NCI-H146 treated with DMSO at 0.1 percent for 48 hours (cell line): ENCODE results near the gene CAVIN4.
A peak's percentile ranks its signal among the peaks of the same experiment; 100 is the strongest.

ENCODE experiments used
- DNase-seq: peaks from one replicate; lab custom pipeline; 2025; ENCODE audit not compliant: unreplicated experiment; lab: John Stamatoyannopoulos, UW

CAVIN4 gene, protein sequence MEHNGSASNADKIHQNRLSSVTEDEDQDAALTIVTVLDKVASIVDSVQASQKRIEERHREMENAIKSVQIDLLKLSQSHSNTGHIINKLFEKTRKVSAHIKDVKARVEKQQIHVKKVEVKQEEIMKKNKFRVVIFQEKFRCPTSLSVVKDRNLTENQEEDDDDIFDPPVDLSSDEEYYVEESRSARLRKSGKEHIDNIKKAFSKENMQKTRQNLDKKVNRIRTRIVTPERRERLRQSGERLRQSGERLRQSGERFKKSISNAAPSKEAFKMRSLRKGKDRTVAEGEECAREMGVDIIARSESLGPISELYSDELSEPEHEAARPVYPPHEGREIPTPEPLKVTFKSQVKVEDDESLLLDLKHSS

DNA sequence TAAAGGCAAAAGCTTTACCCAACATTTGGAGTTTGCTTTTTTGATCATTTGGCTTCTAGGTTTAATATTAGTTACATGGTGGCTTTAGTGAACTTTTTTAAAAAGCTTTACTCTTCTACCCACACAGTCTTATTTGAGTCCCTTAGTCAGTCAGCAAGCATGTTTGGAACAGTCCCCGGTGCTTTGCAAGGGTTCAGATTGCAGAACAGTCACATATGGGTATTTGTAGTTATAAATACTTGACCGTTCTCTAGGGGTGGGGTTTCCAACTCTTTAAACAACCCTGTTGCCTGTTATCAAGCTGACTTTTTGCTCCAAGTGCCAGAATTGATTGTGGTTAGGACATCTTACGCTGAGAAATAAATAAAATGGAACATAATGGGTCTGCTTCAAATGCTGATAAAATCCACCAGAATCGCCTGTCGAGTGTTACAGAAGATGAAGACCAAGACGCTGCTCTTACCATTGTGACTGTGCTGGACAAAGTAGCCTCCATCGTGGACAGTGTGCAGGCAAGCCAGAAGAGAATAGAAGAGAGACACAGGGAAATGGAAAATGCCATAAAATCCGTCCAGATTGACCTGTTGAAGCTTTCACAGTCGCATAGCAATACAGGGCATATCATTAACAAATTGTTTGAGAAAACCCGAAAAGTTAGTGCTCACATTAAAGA, at the start of gene CAVIN4:
TSS of gene CAVIN4 (plus strand) at position 304 of the 673 bp plus-strand sequence. CDS start at position 369, 65 bp downstream.
- DNase-seq: no peak

DNA sequence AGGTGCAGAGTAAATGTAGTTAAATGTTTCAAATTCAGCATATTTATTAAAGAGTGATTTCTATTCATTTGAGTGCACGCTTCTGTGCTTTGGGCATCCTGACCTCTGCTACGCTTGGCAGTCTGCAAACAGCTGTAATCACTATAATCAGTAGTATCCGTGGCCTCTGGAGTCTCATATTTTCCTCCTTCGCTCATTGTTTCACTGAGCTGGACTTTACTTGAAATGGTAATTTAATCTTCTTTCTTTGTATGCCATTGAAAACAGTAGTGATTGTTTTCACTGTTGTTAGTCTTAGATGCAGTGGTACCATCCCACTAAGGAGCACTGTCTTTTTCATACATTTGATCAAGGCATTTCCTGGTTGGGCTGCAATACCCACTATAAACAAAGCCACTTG, 43.5 kb upstream of the CAVIN4 start:
- DNase-seq: peak; percentile 10

DNA sequence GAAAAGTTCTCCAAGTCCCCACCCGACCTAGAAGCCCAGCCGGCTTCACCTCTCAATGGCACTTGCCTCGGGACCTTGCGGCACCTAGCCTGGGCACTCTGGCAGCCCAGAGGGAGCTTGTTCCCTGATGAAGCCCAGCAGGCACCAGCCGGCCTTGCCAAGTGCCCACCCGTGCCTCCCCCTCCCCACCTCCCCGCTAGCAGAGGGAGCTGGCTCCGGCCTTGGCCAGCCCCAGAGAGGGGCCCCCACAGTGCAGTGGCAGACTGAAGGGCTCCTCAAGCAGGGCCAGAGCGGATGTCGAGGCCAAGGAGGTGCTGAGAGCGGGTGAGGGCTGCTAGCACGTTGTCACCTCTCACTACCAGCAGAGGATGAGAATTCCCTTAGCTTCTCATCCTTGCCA, 37.6 kb upstream of the CAVIN4 start:
- no peak for DNase-seq

DNA sequence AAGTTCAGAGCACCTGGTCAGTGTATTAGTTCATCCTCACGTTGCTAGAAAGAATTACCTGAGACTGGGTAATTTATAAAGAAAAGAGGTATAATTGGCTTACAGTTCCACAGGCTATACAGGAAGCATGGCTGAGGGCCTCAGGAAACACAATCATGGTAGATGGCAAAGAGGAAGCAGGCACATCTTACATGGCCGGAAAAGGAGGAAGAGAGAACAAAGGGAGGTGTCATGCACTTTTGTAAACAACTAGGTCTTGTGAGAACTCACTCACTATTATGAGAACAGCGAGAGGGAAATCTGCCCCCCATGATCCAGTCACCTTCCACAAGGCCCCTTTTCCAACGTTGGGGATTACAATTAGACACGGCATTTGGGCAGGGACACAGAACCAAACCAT, 28.8 kb upstream of the CAVIN4 start:
- DNase-seq: no peak

DNA sequence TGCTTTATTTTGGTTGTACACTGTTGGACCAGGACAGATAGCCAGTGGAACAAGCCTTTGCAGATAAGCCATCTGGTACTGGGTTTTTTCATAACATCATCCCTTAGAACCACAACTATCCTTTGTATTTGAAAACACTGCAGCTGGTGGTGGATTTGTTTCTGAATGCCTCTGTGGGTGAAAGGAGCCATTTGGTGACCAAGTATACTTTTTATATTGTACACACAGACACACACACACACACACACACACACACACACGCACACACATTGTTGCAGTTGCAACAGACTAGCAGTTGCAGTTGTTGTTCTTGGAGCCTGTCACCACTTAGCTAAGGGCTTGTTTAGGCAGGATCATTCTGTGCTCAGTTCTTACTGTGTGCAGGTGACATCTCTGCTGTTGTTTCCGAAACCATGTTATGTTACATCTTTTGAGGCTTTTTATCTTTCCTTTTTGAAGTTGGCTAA, 22.9 kb upstream of the CAVIN4 start:
- no peak for DNase-seq

DNA sequence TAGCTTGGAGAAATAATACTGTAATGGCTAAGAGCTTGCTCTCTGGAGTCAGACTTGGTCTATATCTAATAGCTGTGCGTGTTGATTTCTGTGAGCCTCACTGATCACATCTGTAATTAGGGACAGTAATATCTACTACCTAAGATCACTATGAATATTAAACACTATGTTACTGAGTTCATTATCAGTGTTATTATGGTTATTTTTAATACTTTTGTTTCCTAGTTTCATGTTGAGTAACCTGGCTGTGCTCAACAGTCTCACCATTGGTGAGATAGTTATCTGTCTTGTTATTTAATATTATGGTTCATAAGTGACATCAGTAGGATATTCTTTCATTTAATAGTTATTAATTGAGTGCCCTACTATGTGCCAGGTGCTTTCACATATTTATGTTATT, 22.4 kb upstream of the CAVIN4 start:
- DNase-seq: no peak

DNA sequence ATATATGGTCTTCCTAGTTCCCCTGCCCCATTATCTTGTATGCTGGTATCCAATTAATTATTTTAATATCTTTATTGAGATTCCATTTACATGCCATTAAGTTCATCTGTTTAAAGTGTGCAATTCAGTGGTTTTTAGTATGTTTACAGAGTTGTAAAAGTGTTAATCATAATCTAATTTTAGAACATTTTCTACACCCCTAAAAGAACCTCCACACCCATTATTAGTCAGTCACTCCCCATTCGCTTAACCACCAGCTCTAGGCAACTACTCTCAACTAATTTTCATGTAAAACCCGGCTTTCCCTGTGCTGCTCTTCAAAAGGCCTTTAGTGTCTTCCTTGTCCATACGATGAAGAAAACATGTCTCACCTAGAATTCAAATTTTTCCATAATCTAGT, 20.8 kb upstream of the CAVIN4 start:
- DNase-seq: no peak

DNA sequence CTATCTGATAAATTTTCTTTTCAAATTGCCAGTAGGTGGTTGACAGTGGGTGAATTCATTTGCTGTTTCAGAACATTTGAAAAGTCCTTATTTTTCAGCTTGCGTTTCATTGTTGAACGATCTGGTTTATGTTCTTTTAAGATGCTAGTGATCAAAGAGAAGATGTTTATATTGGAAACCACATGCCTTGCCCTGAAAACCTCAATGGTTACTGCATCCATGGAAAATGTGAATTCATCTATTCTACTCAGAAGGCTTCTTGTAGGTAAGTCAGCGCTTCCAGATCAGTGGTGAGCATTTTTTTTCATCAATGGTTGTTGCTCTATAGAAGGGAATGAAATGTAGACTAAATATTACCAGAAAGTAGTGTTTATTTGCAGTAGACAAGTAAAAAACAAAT, 16.6 kb upstream of the CAVIN4 start:
- no peak for DNase-seq

DNA sequence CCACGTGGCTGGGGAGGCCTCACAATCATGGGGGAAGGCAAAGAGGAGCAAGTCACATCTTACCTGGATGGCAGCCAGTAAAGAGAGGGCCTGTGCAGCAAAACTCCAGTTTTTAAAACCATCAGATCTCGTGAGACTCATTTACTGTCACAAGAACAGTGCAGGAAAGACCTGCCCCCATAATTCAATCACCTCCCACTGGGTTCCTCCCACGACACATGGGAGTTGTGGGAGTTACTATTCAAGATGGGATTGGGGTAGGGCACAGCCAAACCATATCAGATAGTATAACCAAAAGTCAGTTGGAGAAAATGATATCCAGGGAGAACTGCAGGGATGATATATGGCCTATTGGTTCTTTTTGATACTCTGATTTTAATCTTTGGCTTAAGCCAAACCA, 10.0 kb upstream of the CAVIN4 start:
- no peak for DNase-seq

DNA sequence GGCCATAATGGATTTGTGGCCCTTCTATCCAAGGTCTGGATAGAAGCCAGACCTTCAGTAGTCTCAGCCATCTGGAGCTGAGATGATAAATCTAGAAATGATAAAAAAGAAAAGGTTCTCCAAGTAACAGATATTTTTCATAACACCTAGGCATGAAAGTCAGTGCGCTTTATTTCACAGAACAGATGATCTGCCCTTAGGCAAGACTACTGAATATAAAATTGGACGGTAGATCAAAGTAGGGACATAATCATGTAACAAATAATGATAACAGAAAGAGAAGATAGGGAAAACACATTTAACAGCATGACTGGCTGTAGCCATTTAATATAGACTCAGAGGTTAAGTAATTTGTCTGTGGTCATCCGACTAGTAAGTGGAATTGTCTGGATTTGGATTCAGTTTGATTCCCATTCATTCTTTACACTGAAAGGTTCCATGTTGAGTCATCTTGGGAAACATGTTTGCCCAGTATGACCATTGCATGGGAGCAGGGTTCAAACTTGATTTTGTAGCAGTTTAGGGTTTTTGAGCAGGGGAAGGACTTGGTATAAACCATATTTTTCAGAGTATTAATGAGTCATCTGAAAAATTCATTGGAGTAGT, 4.1 kb upstream of the CAVIN4 start:
- no peak for DNase-seq

DNA sequence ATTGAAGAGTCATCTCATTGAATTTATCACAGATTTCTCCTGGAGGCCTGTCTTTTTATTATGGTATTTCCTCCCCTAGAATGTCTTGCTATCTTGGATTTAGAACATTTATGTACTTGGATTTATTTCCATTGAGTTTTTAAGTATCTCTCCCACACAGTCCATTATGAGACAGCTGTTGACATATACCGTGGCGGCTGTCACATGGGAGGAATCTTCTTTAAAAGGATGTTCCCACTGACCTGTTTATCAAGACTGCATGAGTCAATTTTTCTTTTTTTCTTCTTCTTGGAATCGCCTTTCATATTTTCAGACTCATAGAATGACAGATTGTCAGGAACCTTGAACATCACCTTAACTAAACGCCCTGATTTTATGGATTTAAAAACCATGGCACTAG, 2.9 kb upstream of the CAVIN4 start:
- DNase-seq: no peak

DNA sequence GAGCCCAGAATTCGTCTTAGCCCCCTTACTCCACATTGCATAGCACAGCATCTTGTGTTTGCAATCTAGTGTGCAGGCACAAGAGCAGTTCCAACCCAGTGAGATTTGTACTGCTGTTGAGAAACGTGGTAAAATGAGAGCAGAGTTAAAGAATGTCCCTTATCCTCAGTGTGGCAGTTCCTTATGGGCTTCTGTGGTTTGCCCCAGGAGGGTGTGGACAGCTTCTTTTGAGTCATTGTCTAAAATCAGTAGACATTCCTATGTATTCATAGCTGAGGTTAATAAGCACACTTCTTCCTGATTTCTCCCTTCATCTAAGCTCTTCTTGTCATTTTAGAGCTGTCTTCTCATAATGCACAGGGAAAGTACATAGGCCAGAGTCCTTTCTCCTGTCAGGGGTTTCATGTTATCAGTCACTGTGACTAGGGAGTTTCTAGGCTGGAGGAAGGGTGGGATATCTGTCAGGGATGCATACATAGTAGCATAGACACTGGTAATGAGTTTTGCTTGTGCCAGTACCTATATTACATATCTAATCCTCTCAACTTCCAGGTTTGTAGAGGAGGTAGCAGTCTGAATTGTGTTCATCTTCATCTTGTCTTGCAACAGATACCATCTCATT, 2.0 kb upstream of the CAVIN4 start:
- DNase-seq: no peak

DNA sequence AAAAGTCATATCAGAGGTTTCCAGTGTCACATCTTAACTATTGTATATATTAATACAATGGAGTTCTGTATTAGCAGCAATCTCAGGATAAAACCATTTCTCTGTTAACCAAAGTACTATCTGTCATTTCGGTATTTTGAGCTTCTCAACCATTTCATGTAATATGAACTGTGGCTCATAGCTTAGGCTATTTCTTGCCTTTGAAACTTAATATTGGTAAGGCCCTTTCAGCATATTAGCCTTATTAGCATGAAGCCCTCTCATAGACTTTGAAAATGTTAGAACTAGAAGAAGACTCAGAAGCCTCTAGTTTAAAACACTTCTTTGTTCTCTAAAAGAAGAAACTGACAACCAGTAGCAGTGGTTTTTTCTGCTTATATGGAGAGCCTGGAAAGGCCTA, 731 bp downstream of the CAVIN4 start:
- no peak for DNase-seq

DNA sequence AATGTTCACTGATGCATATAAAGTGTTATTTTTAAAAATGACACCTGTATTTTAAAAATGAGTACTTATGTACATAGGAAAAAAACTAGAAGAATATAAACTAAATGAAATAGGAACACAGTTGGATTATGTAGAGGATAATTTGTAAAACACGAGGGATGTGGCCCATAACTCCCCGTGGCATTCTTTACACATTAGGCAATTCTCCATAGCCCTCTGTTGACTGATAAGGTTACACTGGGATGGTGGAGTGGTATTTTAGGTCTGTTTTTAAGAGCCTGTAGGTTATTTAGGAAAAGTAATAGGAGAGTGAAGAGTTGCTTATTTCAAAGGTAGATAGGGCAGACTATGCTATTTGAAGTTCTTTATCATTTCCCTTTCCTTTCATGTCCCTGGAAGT, 1.8 kb downstream of the CAVIN4 start:
- DNase-seq: no peak

DNA sequence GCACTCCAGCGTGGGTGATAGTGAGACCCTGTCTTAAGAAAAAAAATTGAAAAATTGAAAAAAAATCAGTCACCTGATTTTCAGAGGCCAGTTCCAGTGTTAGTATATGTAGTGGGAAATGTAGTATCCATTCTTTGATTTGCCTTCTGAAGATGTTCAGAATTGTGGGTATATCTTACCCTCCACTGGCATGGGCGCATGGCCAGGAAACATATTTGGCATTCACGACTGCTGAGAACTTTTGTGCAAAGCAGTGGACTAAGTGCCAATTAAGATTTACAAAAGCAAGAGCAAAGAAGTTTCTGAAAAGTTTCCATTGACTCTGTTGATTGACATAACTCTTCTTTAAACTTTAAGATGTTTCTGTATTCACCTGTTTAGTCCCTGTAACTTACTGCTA, 2.4 kb downstream of the CAVIN4 start:
- no peak for DNase-seq

DNA sequence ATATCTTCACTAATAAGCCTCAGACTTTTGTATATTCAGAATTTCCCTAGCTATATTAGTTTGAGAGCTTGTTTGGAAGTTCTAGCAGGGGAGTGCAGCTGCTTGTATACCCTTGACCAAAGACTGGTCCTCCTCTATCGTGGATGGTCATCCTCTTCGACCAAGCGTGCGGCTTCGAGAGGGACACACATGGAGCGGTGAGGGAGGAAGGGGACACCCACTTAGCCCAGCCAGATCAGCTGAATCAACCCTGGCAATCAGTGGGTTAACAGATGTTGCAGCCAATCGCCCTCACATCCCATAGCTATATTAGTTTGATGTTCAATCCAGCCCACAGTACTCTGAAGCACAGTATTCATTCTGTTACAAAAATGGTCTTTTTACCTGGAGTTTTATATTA, 3.2 kb downstream of the CAVIN4 start:
- DNase-seq: no peak

DNA sequence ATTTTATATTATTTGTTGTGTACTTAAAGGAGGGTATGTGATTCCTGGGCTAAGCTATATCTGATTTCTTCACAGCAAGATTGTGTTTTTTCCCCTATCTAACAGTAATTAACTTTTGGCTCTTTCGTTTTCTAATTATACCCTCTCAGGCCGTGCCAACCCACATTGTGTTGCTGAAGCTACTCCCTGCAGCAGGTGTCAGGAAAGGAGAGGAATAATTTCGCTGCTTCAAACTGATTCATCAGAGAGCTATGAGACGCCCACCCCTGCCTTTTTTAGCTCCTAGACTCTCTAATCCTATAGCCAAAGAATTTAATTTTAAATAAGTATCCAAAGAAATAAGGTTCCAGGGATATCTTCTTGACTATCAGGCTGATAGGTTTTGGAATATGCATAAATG, 3.8 kb downstream of the CAVIN4 start:
- no peak for DNase-seq

DNA sequence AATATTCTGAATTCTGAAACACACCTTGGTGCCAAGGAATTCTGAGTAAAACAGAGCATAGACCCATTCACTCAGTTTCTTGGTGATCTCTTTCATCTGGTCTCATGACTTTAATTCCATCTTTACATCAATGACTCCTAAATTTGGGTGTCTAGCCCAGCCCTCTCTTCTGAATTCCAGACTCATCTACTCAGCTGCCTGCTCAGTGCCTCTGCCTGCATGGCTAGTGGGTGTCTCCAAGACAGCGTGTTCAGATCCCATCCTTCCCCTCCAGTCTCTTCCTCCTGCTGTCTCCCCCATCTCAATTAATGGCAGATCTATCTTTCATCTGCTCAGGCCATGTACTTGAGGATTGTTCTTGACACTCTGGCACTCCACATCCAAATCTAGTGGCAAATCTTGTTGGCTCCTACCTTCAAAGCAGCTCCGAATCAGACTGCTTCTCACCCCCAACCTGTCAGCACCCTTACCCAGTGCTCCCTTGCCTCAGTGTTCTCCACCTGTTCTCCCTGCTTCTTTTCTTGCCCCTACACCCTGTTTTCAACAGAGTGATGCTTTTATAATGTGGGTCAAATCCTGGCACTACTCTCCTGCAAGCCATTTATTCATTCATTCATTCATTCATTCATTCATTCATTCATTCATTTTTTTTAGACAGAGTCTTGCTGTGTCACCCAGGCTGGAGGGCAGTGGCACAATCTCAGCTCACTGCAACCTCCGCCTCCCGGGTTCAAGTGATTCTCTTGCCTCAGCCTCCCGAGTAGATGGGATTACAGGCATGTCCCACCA, 5.3 kb downstream of the CAVIN4 start:
- DNase-seq: no peak

DNA sequence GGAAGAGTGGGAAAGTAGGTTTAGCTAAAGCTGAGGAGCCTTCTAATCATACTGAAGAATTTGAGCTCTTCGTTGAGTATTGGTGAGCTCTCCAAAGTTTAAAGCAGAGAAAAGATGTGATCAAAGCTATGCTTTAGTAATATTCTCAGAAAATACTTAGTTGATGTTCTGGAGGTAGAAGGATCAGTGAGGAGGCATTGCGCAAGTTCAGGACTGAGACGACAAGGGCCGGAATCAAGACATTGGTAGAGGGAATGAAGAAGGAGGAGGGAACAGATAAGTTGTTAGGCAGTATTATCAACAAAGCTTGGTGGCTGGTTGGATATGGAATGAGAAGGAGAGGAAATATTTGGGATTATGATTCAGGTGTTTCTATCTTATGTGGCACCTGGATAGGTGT, 7.1 kb downstream of the CAVIN4 start:
- no peak for DNase-seq

DNA sequence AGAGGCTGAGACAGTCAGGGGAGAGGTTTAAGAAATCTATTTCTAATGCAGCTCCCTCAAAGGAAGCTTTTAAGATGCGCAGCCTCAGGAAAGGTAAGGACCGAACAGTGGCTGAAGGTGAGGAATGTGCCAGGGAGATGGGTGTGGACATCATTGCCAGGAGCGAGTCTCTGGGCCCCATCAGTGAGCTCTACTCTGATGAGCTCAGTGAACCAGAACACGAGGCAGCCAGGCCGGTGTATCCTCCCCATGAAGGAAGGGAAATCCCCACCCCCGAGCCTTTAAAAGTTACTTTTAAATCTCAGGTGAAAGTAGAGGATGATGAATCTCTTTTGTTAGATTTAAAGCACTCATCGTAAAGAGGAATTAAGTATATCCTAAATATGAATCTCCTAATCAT, 8.2 kb downstream of the CAVIN4 start:
- no peak for DNase-seq

DNA sequence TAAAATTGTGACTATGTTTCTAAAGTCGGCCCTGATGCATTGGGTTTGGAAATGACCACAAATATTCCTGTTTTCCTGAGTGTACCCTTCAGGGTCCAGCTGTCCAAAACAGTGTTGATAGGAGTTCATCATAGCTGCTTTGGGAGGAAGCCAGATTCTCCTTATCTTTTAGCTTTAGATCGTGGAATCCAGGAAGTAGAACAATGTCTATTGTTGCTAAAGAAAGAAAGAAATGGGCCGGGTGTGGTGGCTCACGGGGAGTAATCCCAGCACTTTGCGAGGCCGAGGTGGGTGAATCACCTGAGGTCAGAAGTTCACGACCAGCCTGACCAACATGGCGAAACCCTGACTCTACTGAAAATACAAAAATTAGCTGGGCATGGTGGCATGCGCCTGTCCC, 9.5 kb downstream of the CAVIN4 start:
- DNase-seq: no peak
